ENCODE results near the gene ITCH.
"Not testable (repeated sequence)": the region's sequence is repeated elsewhere in the genome, so short reads cannot be mapped to it uniquely, and the experiment has no call there.

Gene ITCH

GRCh38 chr20:34512266-34512954 is 149.3 kb downstream of the ITCH start:
- DNase-seq (ENCODE audit: low spot score) = no peak

- DNase-seq (ENCODE audit: low spot score) = no peak
Measured at GRCh38 chr20:34512955-34513419, 149.9 kb downstream of the ITCH start.

DNA sequence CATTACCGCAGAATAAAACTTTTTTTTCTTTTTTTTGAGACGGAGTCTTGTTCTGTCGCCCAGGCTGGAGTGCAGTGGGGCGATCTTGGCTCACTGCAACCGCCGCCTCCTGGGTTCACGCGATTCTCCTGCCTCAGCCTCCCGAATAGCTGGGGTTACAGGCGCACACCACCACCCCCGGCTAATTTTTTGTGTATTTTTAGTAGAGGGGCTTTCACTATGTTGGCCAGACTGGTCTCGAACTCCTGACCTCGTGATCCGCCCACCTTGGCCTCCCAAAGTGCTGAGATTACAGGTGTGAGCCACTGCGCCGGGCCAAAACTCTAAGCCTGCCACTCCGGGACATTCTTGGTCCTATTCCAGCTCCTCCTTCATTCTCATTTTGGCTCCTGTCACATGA is 151.0 kb downstream of the ITCH start:
- not testable (repeated sequence) for DNase-seq (ENCODE audit: low spot score)

GRCh38 chr20:34514897-34515483 is 151.9 kb downstream of the ITCH start:
- no peak for DNase-seq (ENCODE audit: low spot score)

DNA sequence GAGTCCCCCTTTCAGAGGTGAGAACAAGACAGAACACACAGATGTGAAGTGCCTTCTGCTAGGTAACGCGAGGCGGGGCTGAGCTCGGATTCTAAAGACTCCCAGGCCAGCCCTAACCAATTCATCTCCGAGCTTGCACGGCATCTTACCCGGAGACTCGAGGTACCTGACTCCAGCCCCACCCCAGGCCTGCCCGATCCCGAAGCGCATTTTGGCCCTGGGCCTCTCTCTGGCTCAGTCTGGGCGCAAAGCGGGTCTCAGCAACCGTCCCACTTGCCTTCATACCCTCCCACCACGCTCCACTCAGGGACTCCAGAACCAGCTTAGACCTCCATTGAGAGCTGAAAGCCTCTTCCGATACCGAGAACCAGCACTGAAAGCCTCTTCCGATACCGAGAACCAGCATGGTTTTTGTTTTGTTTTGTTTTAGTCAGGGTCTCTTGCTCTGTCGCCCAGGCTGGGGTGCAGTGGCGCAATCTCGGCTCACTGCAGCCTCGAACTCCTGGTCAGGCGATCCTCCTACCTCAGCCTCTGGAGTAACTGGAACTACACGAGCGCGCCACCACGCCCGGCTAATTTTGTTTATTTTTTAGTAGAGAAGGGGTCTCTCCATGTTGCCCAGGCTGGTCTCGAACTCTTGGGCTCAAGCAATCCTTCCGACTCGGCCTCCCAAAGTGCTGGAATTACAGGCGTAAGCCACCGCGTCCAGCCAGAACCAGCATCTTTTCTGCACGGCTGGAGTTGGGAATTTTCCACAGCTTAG is 152.6 kb downstream of the ITCH start:
- DNase-seq (ENCODE audit: low spot score) = peak; percentile 76

GRCh38 chr20:34516247-34517113 is 153.4 kb downstream of the ITCH start, which contains the start of gene DYNLRB1:
Gene DYNLRB1 (plus strand): TSS chr20:34516422. CDS start chr20:34516459, 37 bp downstream.
- DNase-seq (ENCODE audit: low spot score) = peak; percentile 95

GRCh38 chr20:34517114-34517505 is 154.0 kb downstream of the ITCH start:
- DNase-seq (ENCODE audit: low spot score) = peak; percentile 41

GRCh38 chr20:34518863-34519262 is 155.8 kb downstream of the ITCH start:
- DNase-seq (ENCODE audit: low spot score) = not testable (repeated sequence)

DNA sequence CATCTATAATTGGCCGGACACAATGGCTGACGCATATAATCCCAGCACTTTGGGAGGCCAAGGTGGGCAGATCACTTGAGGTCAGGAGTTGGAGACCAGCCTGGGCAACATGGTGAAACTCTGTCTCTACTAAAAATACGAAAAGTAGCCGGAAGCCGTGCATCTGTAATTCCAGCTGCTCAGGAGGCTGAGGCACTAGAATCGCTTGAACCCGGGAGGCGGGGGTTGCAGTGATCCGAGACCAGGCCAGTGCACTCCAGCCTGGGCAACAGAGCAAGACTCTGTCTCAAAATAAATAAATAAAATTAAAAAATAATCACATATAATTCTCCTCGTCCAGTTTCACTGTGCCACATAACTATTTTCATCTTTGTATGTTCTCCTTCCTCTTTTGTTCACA is 156.8 kb downstream of the ITCH start:
- not testable (repeated sequence) for DNase-seq (ENCODE audit: low spot score)

DNA sequence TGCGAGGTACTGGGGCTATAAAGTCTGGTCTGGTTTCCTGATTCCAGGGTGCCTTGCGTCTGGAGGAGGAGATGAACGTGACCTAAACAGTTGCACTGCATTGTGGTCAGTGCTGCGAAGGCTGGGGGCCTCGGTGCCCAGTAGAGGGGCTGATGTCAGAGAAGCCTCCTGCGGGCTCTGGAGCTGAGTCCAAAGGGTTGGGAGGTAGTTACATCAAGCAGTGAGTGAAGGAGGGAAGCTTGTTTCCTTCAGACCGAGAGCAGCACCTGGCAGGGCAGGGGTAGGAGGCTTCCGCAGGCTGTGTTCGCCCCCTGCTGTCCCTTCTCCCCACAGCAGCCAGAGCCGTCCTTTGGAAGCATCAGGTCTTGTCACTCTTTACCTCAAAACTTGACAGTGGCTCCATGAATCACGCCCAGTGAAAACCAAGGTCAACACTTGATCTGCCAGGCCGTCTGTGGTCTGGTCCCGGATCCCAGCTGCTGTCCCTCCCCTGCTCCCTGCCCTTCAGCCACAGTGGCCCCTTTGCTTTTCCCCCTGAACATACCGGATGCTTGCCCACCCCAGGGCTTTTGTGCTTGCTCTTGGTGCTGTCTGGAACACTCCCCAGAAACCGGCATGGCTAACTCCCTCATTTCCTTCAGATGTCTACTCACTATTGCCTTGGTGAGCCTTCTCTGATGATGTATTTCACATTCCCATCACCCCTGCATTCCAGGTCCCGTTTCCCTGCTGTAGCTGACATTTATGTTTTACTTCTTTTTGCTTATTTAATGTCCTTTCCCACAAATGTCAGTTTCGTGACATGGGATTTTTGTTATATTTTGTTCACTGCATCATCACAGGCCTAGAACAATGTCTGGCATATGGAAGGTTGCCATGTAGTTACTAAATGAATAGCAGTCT is 160.1 kb downstream of the ITCH start:
- DNase-seq (ENCODE audit: low spot score) = peak; percentile 36

- DNase-seq (ENCODE audit: low spot score) = no peak
Measured at GRCh38 chr20:34524426-34524825, 161.4 kb downstream of the ITCH start.

GRCh38 chr20:34525342-34525708 is 162.3 kb downstream of the ITCH start:
- no peak for DNase-seq (ENCODE audit: low spot score)

DNA sequence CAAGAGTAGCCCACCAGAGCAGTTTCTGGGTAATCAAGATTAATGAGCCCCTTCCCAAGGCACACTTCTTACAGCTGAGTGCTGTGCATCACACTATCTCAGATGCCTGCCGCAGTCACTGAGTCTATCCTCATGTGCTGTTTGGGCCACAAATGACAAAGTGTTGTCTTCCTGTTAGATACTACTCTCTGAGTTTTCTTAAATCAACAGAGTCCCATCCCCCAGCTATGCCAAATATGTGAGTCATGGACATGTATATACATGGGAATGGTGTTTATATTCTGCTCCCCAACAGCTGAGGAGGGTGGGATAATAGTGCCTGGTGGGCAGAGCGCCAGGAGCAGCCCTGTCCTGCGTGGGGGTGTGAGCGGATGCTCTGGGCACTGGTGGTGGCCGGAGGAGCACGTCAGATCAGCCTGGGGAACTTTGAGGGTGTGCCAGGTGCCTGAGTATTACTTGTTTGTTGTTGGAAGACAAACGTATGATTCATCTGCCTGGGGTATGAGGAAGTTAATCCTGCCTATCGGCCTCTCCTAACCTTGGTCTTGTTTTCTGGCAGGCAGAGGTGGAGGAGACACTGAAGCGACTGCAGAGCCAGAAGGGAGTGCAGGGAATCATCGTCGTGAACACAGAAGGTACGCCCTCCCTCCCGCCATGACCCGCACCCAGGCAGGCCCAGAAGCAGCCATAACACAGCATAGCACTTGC is 162.8 kb downstream of the ITCH start:
- no peak for DNase-seq (ENCODE audit: low spot score)

DNA sequence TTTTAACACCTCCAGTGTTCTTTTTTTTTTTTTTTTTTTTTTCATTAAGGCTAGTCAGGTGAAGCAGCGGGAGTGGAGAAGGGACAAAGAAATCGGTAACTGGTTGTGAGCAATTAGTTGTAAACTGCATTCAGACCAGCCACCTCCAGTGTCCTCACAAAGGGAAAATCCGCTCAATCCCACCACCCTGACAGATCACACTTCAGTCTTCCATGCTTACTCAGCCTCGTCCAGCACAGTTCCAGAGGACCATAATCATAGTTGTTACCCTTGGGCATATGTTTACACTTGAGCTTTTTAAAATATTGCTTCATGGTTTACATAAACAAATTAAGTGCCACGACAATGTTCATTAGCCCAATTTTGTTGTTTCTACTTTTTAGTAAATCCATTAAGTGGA is 163.4 kb downstream of the ITCH start:
- no peak for DNase-seq (ENCODE audit: low spot score)

GRCh38 chr20:34527016-34527415 is 163.9 kb downstream of the ITCH start:
- DNase-seq (ENCODE audit: low spot score) = no peak

- DNase-seq (ENCODE audit: low spot score) = no peak
Measured at GRCh38 chr20:34528921-34529297, 165.8 kb downstream of the ITCH start.

DNA sequence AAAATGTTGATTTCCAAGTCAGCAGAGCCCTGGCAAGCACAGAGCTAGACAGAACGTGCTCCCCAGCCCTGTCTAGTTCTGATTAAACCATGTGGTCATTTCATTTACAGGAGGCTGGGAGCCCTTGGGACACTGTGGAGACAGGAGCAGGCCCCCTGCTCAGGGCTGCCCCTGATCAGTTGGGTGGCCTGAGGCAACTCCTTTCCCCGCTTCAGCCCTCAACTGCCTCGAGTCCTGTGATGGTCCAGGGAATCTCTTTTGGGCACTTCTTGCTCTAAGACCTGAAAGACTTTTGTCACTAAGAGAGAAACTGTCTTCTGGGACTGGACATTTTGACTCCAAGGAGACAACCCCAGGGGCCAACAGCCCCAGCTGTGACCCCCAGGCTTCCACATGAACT is 166.7 kb downstream of the ITCH start:
- no peak for DNase-seq (ENCODE audit: low spot score)

GRCh38 chr20:34530342-34530741 is 167.3 kb downstream of the ITCH start:
- DNase-seq (ENCODE audit: low spot score) = no peak

- DNase-seq (ENCODE audit: low spot score) = no peak
Measured at GRCh38 chr20:34531608-34532265, 168.7 kb downstream of the ITCH start.

- DNase-seq (ENCODE audit: low spot score) = no peak
Measured at GRCh38 chr20:34532320-34532719, 169.2 kb downstream of the ITCH start.
